IPS-11a (cell line): ENCODE results near the gene KRI1.
A peak's percentile ranks its signal among the peaks of the same experiment; 100 is the strongest.

Experiments
- H3K4me3 ChIP-seq: one replicate; pipeline ENCODE4 v1.5.1; 2013; ENCODE audit warnings: low read depth, low read length, control low read depth

KRI1 gene

GRCh38 chr19:10519421-10519820, 46.4 kb downstream of the KRI1 start:
- H3K4me3 ChIP-seq, result no peak overlapping the region

DNA sequence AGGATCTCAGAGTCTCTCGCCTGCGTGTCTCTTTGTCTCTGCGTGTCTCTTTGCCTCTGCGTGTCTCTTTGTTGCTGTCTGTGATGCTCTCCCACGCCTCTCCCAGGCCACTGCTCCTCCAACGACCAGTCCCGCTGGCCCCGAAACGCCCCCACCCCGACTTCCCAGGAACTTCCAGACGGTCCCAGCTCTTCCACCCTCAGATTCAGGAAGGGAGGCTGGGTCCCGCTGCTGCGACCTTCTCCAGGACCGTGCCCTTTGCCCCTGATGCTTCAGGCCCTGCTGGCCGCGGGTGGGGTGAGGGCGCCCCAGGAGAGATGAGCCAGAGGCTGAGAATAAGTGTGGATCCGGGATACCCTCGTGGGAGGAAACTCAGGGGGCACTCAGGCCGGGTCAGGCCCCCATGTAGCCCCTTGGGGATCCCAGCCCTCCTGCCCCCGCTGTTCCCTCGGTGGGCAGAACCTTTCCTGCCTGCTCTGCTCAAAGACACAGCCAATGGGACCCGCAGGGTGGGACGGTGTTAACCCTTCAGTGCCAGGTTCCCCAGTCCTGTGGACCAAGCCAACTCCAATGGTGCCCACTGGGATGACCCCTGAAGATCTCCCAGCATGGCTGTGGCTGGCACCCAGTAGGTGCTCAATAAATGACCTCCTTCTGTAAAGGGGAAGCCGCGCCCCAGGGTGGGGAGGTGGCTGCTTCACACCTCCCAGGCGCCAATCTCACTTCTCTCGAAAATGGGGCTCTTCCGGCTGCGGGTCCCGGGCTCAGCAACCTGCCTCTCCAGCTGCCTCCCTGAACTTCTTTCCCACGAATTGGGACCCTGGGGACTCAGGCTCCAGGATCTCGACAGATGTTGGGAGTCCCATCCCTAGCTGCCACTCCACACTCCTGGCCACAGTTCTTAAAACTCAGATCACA, 47.1 kb downstream of the KRI1 start:
- peak overlapping the region; percentile 30 for H3K4me3 ChIP-seq

DNA sequence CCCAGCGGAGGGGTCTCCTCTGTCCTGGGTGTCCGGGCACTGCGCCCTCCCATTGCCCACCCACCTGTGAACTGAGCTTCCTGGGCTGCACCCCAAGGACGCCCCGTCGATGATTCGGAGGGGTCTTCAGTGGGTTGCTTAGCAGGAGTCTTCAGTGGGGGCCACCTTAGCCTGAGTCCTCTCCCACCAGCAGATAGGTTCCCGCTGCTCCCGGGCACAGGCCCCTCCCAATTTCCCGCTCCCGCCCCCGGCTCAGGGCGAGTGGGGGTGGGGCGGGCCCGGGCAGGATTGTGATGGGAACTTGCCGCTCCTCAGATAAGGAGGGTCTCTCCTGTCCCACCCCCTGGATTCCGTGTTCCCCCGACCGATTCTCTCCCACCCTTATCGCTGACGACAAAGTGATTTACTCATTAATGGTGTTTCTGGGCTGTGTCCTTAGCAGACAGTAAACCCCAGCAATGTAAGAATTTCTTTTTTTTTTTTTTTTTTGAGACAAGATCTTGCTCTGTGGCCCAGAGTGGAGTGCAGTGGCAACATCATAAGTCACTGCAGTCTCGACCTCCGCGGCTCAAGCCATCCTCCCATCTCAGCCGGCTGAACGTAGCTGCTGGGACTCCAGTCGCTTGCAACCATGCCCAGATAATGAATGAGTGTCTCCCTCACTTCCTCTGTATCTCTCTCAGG, 47.9 kb downstream of the KRI1 start:
- H3K4me3 ChIP-seq, result peak overlapping the region; percentile 50

GRCh38 chr19:10517361-10517759, 48.5 kb downstream of the KRI1 start, which contains the start of gene S1PR5:
TSS of gene S1PR5 (minus strand) at chr19:10517447. CDS start at chr19:10515011, 2,436 bp downstream.
- H3K4me3 ChIP-seq, result peak within 1 kb of the TSS; percentile 50

DNA sequence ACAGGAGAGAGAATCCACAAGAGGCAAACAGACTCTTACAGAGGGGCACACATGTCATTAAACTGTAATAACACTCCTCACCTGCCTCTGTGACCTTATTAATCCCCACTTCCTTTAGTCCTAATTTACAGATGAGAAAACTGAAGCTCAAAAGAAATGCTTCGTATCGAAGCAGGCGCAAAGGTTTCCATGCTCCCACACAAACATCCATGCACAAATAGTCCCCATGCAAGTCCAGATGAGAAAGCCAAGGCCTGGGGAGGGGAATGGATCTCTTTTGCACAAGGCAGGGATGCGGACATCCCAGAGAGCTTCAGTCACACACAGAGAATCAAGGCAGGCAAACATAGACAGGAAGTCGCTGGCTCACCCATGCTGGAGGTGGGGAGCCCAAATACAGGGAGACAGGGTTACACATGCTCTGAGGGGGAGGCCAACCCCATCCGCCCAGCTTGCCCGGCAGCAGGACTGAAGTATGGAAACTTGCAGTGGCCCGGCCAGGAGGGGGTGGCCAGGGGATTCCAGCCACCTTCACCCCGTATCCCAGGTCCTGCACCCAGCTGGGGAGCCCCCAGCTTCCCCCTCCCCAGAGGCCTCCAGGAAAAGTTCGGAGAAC, 49.0 kb downstream of the KRI1 start:
- H3K4me3 ChIP-seq, result peak overlapping the region; percentile 50

DNA sequence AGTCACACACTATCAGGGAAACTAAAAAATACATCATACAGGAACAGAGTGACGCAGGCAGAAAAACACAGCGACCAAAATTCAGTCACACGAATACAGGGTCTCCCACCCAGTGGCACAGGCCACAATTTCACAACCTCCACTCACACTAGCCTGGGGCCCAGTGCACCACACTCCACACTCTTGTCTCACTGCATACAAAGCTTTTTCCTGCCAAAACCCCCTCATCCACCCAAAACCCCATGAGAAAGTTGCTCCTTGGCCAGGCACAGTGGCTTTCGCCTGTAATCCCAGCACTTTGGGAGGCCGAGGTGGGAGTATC, 49.8 kb downstream of the KRI1 start:
- no peak overlapping the region for H3K4me3 ChIP-seq

DNA sequence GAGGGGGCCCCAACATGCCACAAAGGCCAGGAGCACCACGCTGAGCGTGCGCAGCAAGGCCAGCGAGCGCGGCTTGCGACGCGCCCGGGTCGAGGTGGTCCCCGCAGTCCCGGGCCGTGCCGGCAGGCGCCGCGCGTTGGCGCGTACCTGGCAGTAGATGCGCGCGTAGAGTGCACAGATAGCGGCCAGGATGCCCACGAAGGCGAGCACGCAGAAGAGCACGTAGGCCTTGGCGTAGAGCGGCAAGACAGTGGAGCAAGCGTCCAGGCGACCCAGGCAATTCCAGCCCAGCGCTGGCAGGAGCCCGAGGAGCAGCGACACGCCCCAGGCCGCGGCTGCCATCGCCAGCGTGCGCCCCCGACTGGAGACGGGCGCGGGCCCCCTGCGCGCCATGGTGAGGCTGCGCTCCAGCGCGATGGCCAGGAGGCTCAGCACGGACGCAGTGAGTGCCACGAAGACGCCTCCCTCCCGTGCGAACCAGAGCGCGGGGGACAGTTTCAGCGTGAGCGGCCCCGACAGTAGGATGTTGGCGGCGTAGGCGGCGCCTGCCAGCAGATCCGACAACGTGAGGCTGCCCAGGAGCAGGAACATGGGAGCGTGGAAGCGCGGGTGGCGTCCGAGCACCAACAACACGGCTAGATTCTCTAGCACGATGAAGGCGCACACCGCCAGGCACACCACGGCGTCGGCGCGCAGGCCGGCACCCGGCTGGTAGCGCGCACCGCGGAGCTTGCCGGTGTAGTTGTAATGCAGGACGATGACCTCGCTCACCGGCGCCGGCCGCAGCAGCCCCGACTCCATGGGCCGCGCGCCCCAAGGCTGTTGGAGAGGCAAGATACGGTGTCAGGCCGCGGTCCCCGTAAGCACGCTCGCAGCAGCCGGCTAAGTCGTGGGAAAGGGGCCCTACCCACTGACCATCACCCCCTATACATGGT, 51.3 kb downstream of the KRI1 start:
- peak overlapping the region; percentile 41 for H3K4me3 ChIP-seq

- H3K4me3 ChIP-seq, result no peak overlapping the region
Observed at GRCh38 chr19:10513223-10513622, 52.6 kb downstream of the KRI1 start.

DNA sequence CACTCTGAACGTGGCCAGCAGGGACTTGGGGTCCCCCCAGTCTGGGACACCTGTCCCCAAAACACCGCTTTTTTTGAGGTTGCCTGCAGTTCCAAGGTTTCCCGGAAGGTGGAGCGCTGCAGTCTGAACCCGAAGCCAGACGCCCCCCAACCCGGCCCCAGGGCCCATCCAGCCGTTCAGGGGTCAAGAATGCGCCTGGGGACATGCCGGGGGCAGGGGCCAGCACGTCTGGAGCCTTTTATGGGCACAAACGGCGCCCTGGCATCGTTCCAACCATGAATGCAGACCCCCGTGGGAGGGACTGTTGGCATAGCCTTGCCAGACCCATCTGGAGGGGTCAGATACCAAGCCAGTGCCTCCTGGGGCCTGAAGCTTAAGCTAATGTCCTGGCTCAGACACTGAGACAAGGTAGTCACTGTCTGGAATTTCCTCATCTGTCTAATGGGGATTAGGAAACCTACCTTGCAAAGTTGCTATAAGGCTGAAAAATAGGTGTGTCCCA, 55.5 kb downstream of the KRI1 start:
- no peak overlapping the region for H3K4me3 ChIP-seq

GRCh38 chr19:10508707-10509106, 57.1 kb downstream of the KRI1 start:
- no peak overlapping the region for H3K4me3 ChIP-seq

DNA sequence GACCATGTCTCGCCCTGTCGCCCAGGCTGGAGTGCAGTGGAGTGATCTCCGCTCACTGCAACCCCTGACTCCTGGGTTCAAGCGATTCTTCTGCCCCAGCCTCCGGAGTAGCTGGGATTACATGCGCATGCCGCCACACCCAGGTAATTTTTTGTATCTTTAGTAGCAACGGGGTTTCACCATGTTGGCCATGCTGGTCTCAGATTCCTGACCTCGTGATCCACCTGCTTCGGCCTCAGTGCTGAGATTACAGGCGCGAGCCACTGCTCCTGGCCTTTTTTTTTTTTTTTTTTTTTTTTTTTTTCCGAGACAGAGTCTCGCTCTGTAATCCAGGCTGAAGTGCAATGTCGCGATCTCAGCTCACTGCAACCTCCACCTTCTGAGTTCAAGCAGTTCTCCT, 57.8 kb downstream of the KRI1 start:
- H3K4me3 ChIP-seq, result no peak overlapping the region

DNA sequence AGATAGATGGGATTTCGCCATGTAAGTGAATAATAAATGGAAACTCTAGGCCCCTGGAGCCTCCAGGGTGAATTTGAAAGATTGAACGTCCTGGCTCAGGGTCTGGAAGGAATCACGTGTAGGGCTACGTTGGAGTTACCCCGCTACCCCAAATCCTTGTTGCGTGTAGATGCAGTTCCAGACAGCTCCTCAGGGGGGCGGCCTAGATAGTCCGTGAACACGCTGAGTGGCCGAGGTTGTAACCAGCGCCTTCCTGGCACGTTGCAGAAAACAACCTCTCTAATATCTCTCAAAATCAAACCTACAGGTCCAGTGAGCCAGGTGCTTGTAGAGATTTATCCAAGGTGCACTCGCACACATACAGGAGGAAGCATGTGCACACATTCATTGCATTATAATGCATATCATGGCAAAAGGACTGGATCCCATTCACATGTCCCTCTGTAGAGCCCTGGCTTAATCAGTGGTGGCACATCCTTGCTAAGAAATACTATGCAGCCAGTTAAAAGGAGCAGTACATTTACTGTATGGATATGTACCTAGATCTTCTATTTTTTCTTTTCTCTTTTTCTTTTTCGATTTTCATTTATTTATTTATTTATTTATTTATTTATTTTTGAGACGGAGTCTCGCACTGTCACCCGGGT, 60.1 kb downstream of the KRI1 start:
- H3K4me3 ChIP-seq, result no peak overlapping the region
